ENCODE results near the gene NEU4. TPM values are rescaled to one million over a fixed set of nuclear protein-coding genes. Genes with fewer than 3 reads are reported as not detected.

Gene NEU4
- total and polyA plus RNA-seq, 2 donors (not counting 1 experiment from before 2014, with no cell fraction given): not detected

DNA sequence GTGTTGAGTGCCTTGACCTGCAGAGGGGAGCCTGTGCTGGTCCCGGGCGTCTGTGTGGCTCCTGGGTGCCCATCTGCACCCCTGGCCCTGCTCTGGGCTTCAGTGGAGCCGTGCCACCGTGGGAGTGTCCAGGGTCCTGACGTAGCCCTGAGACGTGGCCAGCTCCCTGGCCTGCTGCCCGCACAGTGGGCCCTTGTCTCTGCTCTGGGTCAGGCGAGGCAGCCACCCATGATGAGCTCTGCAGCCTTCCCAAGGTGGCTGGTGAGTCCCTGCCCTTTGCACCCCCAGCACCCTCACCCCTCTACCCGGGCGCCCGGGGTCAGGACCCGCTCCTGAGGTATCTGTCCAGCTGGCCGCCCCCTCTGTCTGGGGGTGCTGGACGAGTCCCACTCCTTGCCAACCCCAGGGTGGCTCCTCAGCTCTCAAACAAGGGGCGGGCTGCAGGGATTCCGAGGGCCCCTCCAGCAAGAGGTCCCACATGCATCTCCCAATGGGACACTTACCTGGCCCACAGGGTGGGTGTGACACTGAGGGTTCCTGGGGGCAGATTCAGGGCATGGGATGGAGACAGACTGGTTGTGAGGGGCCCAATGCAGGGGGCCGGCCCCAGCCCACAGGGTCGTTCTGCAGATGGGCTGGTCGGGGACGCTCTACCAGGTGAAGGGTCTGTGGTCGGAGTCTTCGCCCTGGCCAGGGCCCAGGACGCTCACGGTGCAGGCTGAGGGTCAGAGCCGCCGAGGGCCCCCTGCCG lies 2.4 kb downstream of the NEU4 start:
- no peaks in the 10 kb centered on the region for H3K4me1 ChIP-seq (ENCODE audit: control insufficient read depth, extremely low read depth, insufficient read depth, low read length)
- no peaks in the 10 kb centered on the region for H3K79me2 ChIP-seq (ENCODE audit: control insufficient read depth, insufficient read depth, low read length)
- no peak for DNase-seq (ENCODE audit: low read depth in 2 of 2)
- no peaks in the 10 kb centered on the region for H3K27me3 ChIP-seq (ENCODE audit: control insufficient read depth, insufficient read depth, low read length)
- no peaks in the 10 kb centered on the region for H3K36me3 ChIP-seq (ENCODE audit: control insufficient read depth, insufficient read depth, low read length)
- H3K9ac ChIP-seq (ENCODE audit: insufficient read depth, low read length): no peak overlapping the region
- H3K27ac ChIP-seq (ENCODE audit: insufficient read depth, low read length): no peak overlapping the region
- no peaks in the 10 kb centered on the region for H4K20me1 ChIP-seq (ENCODE audit: control insufficient read depth, extremely low read depth, insufficient read depth, low read length)
- H3K4me2 ChIP-seq (ENCODE audit: extremely low read depth, insufficient read depth, low read length): no peak overlapping the region
- no peak overlapping the region for H3K4me3 ChIP-seq (replicated peaks in 1 of 4; ENCODE audit: control extremely low read depth in 1 of 4, insufficient read depth in 1 of 4, low read depth in 3 of 4, low read length in 4 of 4)
- H3K9me3 ChIP-seq (ENCODE audit: control insufficient read depth, insufficient read depth, low read depth, low read length): no peaks in the 10 kb centered on the region
- TF ChIP-seq, protein P1, sequence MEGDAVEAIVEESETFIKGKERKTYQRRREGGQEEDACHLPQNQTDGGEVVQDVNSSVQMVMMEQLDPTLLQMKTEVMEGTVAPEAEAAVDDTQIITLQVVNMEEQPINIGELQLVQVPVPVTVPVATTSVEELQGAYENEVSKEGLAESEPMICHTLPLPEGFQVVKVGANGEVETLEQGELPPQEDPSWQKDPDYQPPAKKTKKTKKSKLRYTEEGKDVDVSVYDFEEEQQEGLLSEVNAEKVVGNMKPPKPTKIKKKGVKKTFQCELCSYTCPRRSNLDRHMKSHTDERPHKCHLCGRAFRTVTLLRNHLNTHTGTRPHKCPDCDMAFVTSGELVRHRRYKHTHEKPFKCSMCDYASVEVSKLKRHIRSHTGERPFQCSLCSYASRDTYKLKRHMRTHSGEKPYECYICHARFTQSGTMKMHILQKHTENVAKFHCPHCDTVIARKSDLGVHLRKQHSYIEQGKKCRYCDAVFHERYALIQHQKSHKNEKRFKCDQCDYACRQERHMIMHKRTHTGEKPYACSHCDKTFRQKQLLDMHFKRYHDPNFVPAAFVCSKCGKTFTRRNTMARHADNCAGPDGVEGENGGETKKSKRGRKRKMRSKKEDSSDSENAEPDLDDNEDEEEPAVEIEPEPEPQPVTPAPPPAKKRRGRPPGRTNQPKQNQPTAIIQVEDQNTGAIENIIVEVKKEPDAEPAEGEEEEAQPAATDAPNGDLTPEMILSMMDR (conservative IDR thresholded peaks at IDR 0.05 in 1 of 2, IDR thresholded peaks at IDR 0.05 in 1 of 2; ENCODE audit: low read depth in 1 of 2, low read length in 2 of 2): no peak
- no peak for TF ChIP-seq EZH2 (IDR thresholded peaks at IDR 0.05; ENCODE audit: low read length, missing control alignments)
- H2AFZ ChIP-seq (ENCODE audit: low read length): no peak overlapping the region

DNA sequence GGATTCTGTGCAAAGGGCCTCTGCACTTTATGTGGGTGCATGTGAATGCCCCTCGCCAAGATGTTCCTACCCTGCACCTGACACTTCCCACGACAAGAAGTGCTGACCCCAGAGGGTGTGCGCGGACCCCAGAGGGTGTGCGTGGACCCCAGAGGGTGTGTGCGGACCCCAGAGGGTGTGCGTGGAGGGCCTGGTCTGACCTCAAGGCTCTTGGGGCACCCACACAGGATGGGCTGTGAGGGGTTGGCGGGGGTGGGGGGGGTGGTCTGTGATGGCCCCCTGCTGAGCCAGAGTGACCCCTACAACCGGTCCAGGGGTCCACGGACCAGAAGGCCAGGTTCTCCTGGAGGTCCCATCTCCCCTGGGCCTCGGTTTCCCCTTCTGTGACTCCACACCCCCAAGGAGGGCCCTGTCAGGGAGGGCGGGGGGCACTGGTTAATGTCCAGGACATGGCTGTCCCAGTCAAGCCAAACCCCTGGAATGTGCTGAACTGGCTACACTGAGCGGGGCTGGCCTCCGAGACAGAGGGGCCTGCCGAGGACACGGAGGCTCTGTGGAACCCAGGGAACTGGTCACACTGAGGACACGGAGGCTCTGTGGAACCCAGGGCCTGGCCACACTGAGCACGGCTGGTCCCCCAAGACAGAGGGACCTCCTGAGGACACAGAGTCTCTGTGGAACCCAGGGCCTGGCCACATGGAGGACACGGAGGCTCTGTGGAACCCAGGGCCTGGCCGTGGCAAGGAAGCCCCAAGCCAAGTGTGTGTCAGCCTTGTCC lies 3.1 kb downstream of the NEU4 start:
- TF ChIP-seq, protein P1 (conservative IDR thresholded peaks at IDR 0.05 in 1 of 2, IDR thresholded peaks at IDR 0.05 in 1 of 2; ENCODE audit: low read depth in 1 of 2, low read length in 2 of 2): no peak
- no peak for TF ChIP-seq EZH2 (IDR thresholded peaks at IDR 0.05; ENCODE audit: low read length, missing control alignments)
- Histone ChIP-seq H4K20me1 (ENCODE audit: control insufficient read depth, extremely low read depth, insufficient read depth, low read length) (no peaks in the 10 kb centered on the region), H3K9me3 (ENCODE audit: control insufficient read depth, insufficient read depth, low read depth, low read length) (no peaks in the 10 kb centered on the region), H3K36me3 (ENCODE audit: control insufficient read depth, insufficient read depth, low read length) (no peaks in the 10 kb centered on the region), H3K9ac (ENCODE audit: insufficient read depth, low read length) (no peak overlapping the region), H3K79me2 (ENCODE audit: control insufficient read depth, insufficient read depth, low read length) (no peaks in the 10 kb centered on the region), H3K4me3 (replicated peaks in 1 of 4; ENCODE audit: control extremely low read depth in 1 of 4, insufficient read depth in 1 of 4, low read depth in 3 of 4, low read length in 4 of 4) (no peak overlapping the region), H2AFZ (ENCODE audit: low read length) (no peak overlapping the region), H3K4me1 (ENCODE audit: control insufficient read depth, extremely low read depth, insufficient read depth, low read length) (no peaks in the 10 kb centered on the region), H3K4me2 (ENCODE audit: extremely low read depth, insufficient read depth, low read length) (no peak overlapping the region), H3K27ac (ENCODE audit: insufficient read depth, low read length) (no peak overlapping the region), H3K27me3 (ENCODE audit: control insufficient read depth, insufficient read depth, low read length) (no peaks in the 10 kb centered on the region)
- no peak for DNase-seq (ENCODE audit: low read depth in 2 of 2)
